Activated naive CD4-positive, alpha-beta T cell treated with anti-CD3 and anti-CD28 coated beads, Interleukin-2, amount 50 U/mL, for 24 hours (primary cell): ENCODE results near the gene CFAP210.
"Not testable (repeated sequence)": the region's sequence is repeated elsewhere in the genome, so short reads cannot be mapped to it uniquely, and the experiment has no call there.

Experiments
- H3K27ac Mint-ChIP-seq: one replicate; pipeline ENCODE4 v1.8.0; 2021; ENCODE audit warnings: mild to moderate bottlenecking, mixed read lengths
- H3K27me3 Mint-ChIP-seq: one replicate; pipeline ENCODE4 v1.8.0; 2021; ENCODE audit warnings: mixed read lengths
- H3K36me3 Mint-ChIP-seq: one replicate; pipeline ENCODE4 v1.8.0; 2021; ENCODE audit warnings: mixed read lengths
- H3K4me1 Mint-ChIP-seq: one replicate; pipeline ENCODE4 v1.8.0; 2021; ENCODE audit warnings: mixed read lengths
- H3K4me3 Mint-ChIP-seq: one replicate; pipeline ENCODE4 v1.8.0; 2021; ENCODE audit warnings: mild to moderate bottlenecking, mixed read lengths
- H3K9me3 Mint-ChIP-seq: one replicate; pipeline ENCODE4 v1.8.0; 2021; ENCODE audit warnings: mixed read lengths

The CFAP210 gene

GRCh38 chr2:169694894-169695260, 672 bp upstream of the CFAP210 start:
- Mint-ChIP-seq H3K27me3 (peaks cover 2% of the 10 kb centered on the region), H3K9me3 (peaks cover 14% of the 10 kb centered on the region), H3K36me3 (peaks cover 12% of the 10 kb centered on the region), H3K27ac (peak overlapping the region; percentile 35), H3K4me1 (peaks cover 19% of the 10 kb centered on the region), H3K4me3 (peak overlapping the region; percentile 95)

GRCh38 chr2:169693360-169693759, 845 bp downstream of the CFAP210 start:
- Mint-ChIP-seq H3K36me3 (peaks cover 14% of the 10 kb centered on the region), H3K27me3 (peaks cover 2% of the 10 kb centered on the region), H3K4me3 (peak overlapping the region; percentile 95), H3K4me1 (peaks cover 19% of the 10 kb centered on the region), H3K27ac (peak overlapping the region; percentile 77), H3K9me3 (peaks cover 14% of the 10 kb centered on the region)

- peaks cover 19% of the 10 kb centered on the region for H3K4me1 Mint-ChIP-seq
- peaks cover 2% of the 10 kb centered on the region for H3K27me3 Mint-ChIP-seq
- H3K9me3 Mint-ChIP-seq = peaks cover 14% of the 10 kb centered on the region
- H3K4me3 Mint-ChIP-seq = no peak overlapping the region
- peaks cover 15% of the 10 kb centered on the region for H3K36me3 Mint-ChIP-seq
- H3K27ac Mint-ChIP-seq = no peak overlapping the region
These were observed 1.5 kb downstream of the CFAP210 start for GRCh38 chr2:169692718-169693117.

GRCh38 chr2:169690958-169691357, 3.2 kb downstream of the CFAP210 start:
- Mint-ChIP-seq H3K27me3 (peaks cover 2% of the 10 kb centered on the region), H3K4me1 (peaks cover 15% of the 10 kb centered on the region), H3K27ac (no peak overlapping the region)

GRCh38 chr2:169687943-169688342, 6.3 kb downstream of the CFAP210 start:
- not testable (repeated sequence) for H3K27me3 Mint-ChIP-seq, H3K4me3 Mint-ChIP-seq, H3K27ac Mint-ChIP-seq, H3K4me1 Mint-ChIP-seq
- Mint-ChIP-seq H3K36me3 (peaks cover 14% of the 10 kb centered on the region), H3K9me3 (peaks cover 14% of the 10 kb centered on the region)

More at GRCh38 chr2:169690958-169691357, 3.2 kb downstream of the CFAP210 start:
- H3K9me3 Mint-ChIP-seq = peaks cover 14% of the 10 kb centered on the region
- no peak overlapping the region for H3K4me3 Mint-ChIP-seq
- H3K36me3 Mint-ChIP-seq = peaks cover 14% of the 10 kb centered on the region

- H3K27me3 Mint-ChIP-seq, H3K4me1 Mint-ChIP-seq, H3K27ac Mint-ChIP-seq, H3K4me3 Mint-ChIP-seq: not testable (repeated sequence)
- Mint-ChIP-seq H3K9me3 (peaks cover 13% of the 10 kb centered on the region), H3K36me3 (peaks cover 14% of the 10 kb centered on the region)
These were observed 7.4 kb downstream of the CFAP210 start for GRCh38 chr2:169686825-169687224.

GRCh38 chr2:169684712-169685111, 9.5 kb downstream of the CFAP210 start:
- not testable (repeated sequence) for H3K27ac Mint-ChIP-seq, H3K27me3 Mint-ChIP-seq, H3K9me3 Mint-ChIP-seq, H3K36me3 Mint-ChIP-seq, H3K4me3 Mint-ChIP-seq, H3K4me1 Mint-ChIP-seq

GRCh38 chr2:169684135-169684565, 10.1 kb downstream of the CFAP210 start:
- H3K27ac Mint-ChIP-seq = no peak overlapping the region
- no peaks in the 10 kb centered on the region for H3K27me3 Mint-ChIP-seq
- no peaks in the 10 kb centered on the region for H3K9me3 Mint-ChIP-seq
- peaks cover 5% of the 10 kb centered on the region for H3K36me3 Mint-ChIP-seq
- H3K4me3 Mint-ChIP-seq = no peak overlapping the region
- H3K4me1 Mint-ChIP-seq = no peaks in the 10 kb centered on the region

GRCh38 chr2:169683425-169684134, 10.6 kb downstream of the CFAP210 start:
- H3K4me3 Mint-ChIP-seq = no peak overlapping the region

GRCh38 chr2:169683054-169683424, 11.2 kb downstream of the CFAP210 start:
- no peaks in the 10 kb centered on the region for H3K27me3 Mint-ChIP-seq
- H3K36me3 Mint-ChIP-seq = no peaks in the 10 kb centered on the region
- H3K4me1 Mint-ChIP-seq = no peaks in the 10 kb centered on the region
- H3K9me3 Mint-ChIP-seq = no peaks in the 10 kb centered on the region
- H3K4me3 Mint-ChIP-seq = no peak overlapping the region
- no peak overlapping the region for H3K27ac Mint-ChIP-seq

More at GRCh38 chr2:169683425-169684134, 10.6 kb downstream of the CFAP210 start:
- Mint-ChIP-seq H3K9me3 (no peaks in the 10 kb centered on the region), H3K36me3 (peaks cover 3% of the 10 kb centered on the region), H3K4me1 (no peaks in the 10 kb centered on the region), H3K27me3 (no peaks in the 10 kb centered on the region), H3K27ac (no peak overlapping the region)

GRCh38 chr2:169676850-169677249, 17.4 kb downstream of the CFAP210 start:
- Mint-ChIP-seq H3K36me3 (no peaks in the 10 kb centered on the region), H3K27ac (no peak overlapping the region), H3K27me3 (peaks cover 1% of the 10 kb centered on the region), H3K4me1 (no peaks in the 10 kb centered on the region), H3K9me3 (no peaks in the 10 kb centered on the region), H3K4me3 (no peak overlapping the region)

GRCh38 chr2:169676357-169676756, 17.8 kb downstream of the CFAP210 start:
- Mint-ChIP-seq H3K4me1 (no peaks in the 10 kb centered on the region), H3K36me3 (no peaks in the 10 kb centered on the region), H3K27me3 (peaks cover 1% of the 10 kb centered on the region), H3K4me3 (no peak overlapping the region), H3K27ac (no peak overlapping the region), H3K9me3 (no peaks in the 10 kb centered on the region)

- H3K27ac Mint-ChIP-seq = no peak overlapping the region
- no peaks in the 10 kb centered on the region for H3K4me1 Mint-ChIP-seq
- no peaks in the 10 kb centered on the region for H3K36me3 Mint-ChIP-seq
- H3K4me3 Mint-ChIP-seq = no peak overlapping the region
- H3K9me3 Mint-ChIP-seq = no peaks in the 10 kb centered on the region
- H3K27me3 Mint-ChIP-seq = peaks cover 1% of the 10 kb centered on the region
These were observed 20.3 kb downstream of the CFAP210 start for GRCh38 chr2:169673921-169674320.

- H3K27ac Mint-ChIP-seq = no peak overlapping the region
- no peaks in the 10 kb centered on the region for H3K9me3 Mint-ChIP-seq
- no peaks in the 10 kb centered on the region for H3K4me1 Mint-ChIP-seq
- peaks cover 1% of the 10 kb centered on the region for H3K27me3 Mint-ChIP-seq
- H3K4me3 Mint-ChIP-seq = no peak overlapping the region
- H3K36me3 Mint-ChIP-seq = no peaks in the 10 kb centered on the region
These were observed 21.1 kb downstream of the CFAP210 start for GRCh38 chr2:169673106-169673505.

- H3K27me3 Mint-ChIP-seq = peaks cover 1% of the 10 kb centered on the region
- no peak overlapping the region for H3K4me3 Mint-ChIP-seq
- no peak overlapping the region for H3K27ac Mint-ChIP-seq
- H3K9me3 Mint-ChIP-seq = no peaks in the 10 kb centered on the region
- no peaks in the 10 kb centered on the region for H3K36me3 Mint-ChIP-seq
- no peaks in the 10 kb centered on the region for H3K4me1 Mint-ChIP-seq
These were observed 21.8 kb downstream of the CFAP210 start for GRCh38 chr2:169672406-169672805.

GRCh38 chr2:169670937-169671336, 23.3 kb downstream of the CFAP210 start:
- H3K9me3 Mint-ChIP-seq = no peaks in the 10 kb centered on the region
- H3K4me3 Mint-ChIP-seq = no peak overlapping the region
- no peaks in the 10 kb centered on the region for H3K4me1 Mint-ChIP-seq
- H3K36me3 Mint-ChIP-seq = no peaks in the 10 kb centered on the region
- H3K27me3 Mint-ChIP-seq = peaks cover 1% of the 10 kb centered on the region
- H3K27ac Mint-ChIP-seq = no peak overlapping the region

- no peak overlapping the region for H3K27ac Mint-ChIP-seq
- H3K27me3 Mint-ChIP-seq = peaks cover 1% of the 10 kb centered on the region
- H3K4me1 Mint-ChIP-seq = no peaks in the 10 kb centered on the region
- no peaks in the 10 kb centered on the region for H3K9me3 Mint-ChIP-seq
- H3K4me3 Mint-ChIP-seq = no peak overlapping the region
- no peaks in the 10 kb centered on the region for H3K36me3 Mint-ChIP-seq
These were observed 24.0 kb downstream of the CFAP210 start for GRCh38 chr2:169670215-169670651.
